ENCODE results near the gene MPHOSPH8.

MPHOSPH8 gene

GRCh38 chr13:19633479-19634255 is at the start of gene MPHOSPH8:
Gene MPHOSPH8 (plus strand): TSS chr13:19633659. CDS start chr13:19633749, 90 bp downstream.
- Histone ChIP-seq H3K4me1 (ENCODE audit: control insufficient read depth, insufficient read depth, low read length) (peaks cover 16% of the 10 kb centered on the region), H3K9ac (ENCODE audit: low read depth, low read length) (peak within 1 kb of the TSS; percentile 59), H3K27ac (ENCODE audit: low read depth, low read length) (peak within 1 kb of the TSS; percentile 68), H3K36me3 (ENCODE audit: control insufficient read depth, insufficient read depth, low read length) (no peaks in the 10 kb centered on the region), H3K27me3 (ENCODE audit: control insufficient read depth, insufficient read depth, low read length) (no peaks in the 10 kb centered on the region), H3K9me3 (ENCODE audit: control insufficient read depth, insufficient read depth, low read length) (peaks cover 11% of the 10 kb centered on the region; the same call in 1 of the 2 replicates), H3K4me3 (ENCODE audit: low read depth, low read length) (peak within 1 kb of the TSS; percentile 98)

GRCh38 chr13:19586904-19587634 is 46.4 kb upstream of the MPHOSPH8 start:
- Histone ChIP-seq H3K27me3 (ENCODE audit: control insufficient read depth, insufficient read depth, low read length) (no peaks in the 10 kb centered on the region), H3K4me3 (ENCODE audit: low read depth, low read length) (no peak overlapping the region), H3K27ac (ENCODE audit: low read depth, low read length) (no peak overlapping the region), H3K4me1 (ENCODE audit: control insufficient read depth, insufficient read depth, low read length) (no peaks in the 10 kb centered on the region), H3K36me3 (ENCODE audit: control insufficient read depth, insufficient read depth, low read length) (no peaks in the 10 kb centered on the region), H3K9ac (ENCODE audit: low read depth, low read length) (no peak overlapping the region), H3K9me3 (ENCODE audit: control insufficient read depth, insufficient read depth, low read length) (peaks cover 62% of the 10 kb centered on the region)

- Histone ChIP-seq H3K27ac (ENCODE audit: low read depth, low read length) (no peak overlapping the region), H3K27me3 (ENCODE audit: control insufficient read depth, insufficient read depth, low read length) (no peaks in the 10 kb centered on the region), H3K4me1 (ENCODE audit: control insufficient read depth, insufficient read depth, low read length) (no peaks in the 10 kb centered on the region), H3K4me3 (ENCODE audit: low read depth, low read length) (no peak overlapping the region), H3K9me3 (ENCODE audit: control insufficient read depth, insufficient read depth, low read length) (peaks cover 63% of the 10 kb centered on the region), H3K36me3 (ENCODE audit: control insufficient read depth, insufficient read depth, low read length) (no peaks in the 10 kb centered on the region), H3K9ac (ENCODE audit: low read depth, low read length) (no peak overlapping the region)
Observed at GRCh38 chr13:19587635-19588300, 45.7 kb upstream of the MPHOSPH8 start.

GRCh38 chr13:19589312-19589711 is 44.1 kb upstream of the MPHOSPH8 start:
- Histone ChIP-seq H3K9ac (ENCODE audit: low read depth, low read length) (no peak overlapping the region), H3K4me3 (ENCODE audit: low read depth, low read length) (no peak overlapping the region)

GRCh38 chr13:19590423-19590822 is 43.0 kb upstream of the MPHOSPH8 start:
- H3K4me1 ChIP-seq (ENCODE audit: control insufficient read depth, insufficient read depth, low read length), result no peaks in the 10 kb centered on the region
- no peak overlapping the region for H3K27ac ChIP-seq (ENCODE audit: low read depth, low read length)
- H3K27me3 ChIP-seq (ENCODE audit: control insufficient read depth, insufficient read depth, low read length), result no peaks in the 10 kb centered on the region
- no peak overlapping the region for H3K4me3 ChIP-seq (ENCODE audit: low read depth, low read length)
- no peaks in the 10 kb centered on the region for H3K36me3 ChIP-seq (ENCODE audit: control insufficient read depth, insufficient read depth, low read length)
- H3K9me3 ChIP-seq (ENCODE audit: control insufficient read depth, insufficient read depth, low read length), result peaks cover 50% of the 10 kb centered on the region
- no peak overlapping the region for H3K9ac ChIP-seq (ENCODE audit: low read depth, low read length)

More at GRCh38 chr13:19589312-19589711, 44.1 kb upstream of the MPHOSPH8 start:
- Histone ChIP-seq H3K4me1 (ENCODE audit: control insufficient read depth, insufficient read depth, low read length) (no peaks in the 10 kb centered on the region), H3K27ac (ENCODE audit: low read depth, low read length) (no peak overlapping the region), H3K9me3 (ENCODE audit: control insufficient read depth, insufficient read depth, low read length) (peaks cover 61% of the 10 kb centered on the region), H3K27me3 (ENCODE audit: control insufficient read depth, insufficient read depth, low read length) (no peaks in the 10 kb centered on the region), H3K36me3 (ENCODE audit: control insufficient read depth, insufficient read depth, low read length) (no peaks in the 10 kb centered on the region)

- H3K27me3 ChIP-seq (ENCODE audit: control insufficient read depth, insufficient read depth, low read length), result no peaks in the 10 kb centered on the region
- H3K9ac ChIP-seq (ENCODE audit: low read depth, low read length), result no peak overlapping the region
- H3K36me3 ChIP-seq (ENCODE audit: control insufficient read depth, insufficient read depth, low read length), result no peaks in the 10 kb centered on the region
- peaks cover 37% of the 10 kb centered on the region for H3K9me3 ChIP-seq (ENCODE audit: control insufficient read depth, insufficient read depth, low read length)
- H3K4me1 ChIP-seq (ENCODE audit: control insufficient read depth, insufficient read depth, low read length), result no peaks in the 10 kb centered on the region
- H3K4me3 ChIP-seq (ENCODE audit: low read depth, low read length), result no peak overlapping the region
- H3K27ac ChIP-seq (ENCODE audit: low read depth, low read length), result no peak overlapping the region
Observed at GRCh38 chr13:19591864-19592263, 41.6 kb upstream of the MPHOSPH8 start.

- H3K27ac ChIP-seq (ENCODE audit: low read depth, low read length), result no peak overlapping the region
- no peak overlapping the region for H3K9ac ChIP-seq (ENCODE audit: low read depth, low read length)
Observed at GRCh38 chr13:19592657-19593180, 40.7 kb upstream of the MPHOSPH8 start.

GRCh38 chr13:19596086-19596485 is 37.4 kb upstream of the MPHOSPH8 start:
- H3K4me3 ChIP-seq (ENCODE audit: low read depth, low read length), result no peak overlapping the region
- H3K9me3 ChIP-seq (ENCODE audit: control insufficient read depth, insufficient read depth, low read length), result peaks cover 20% of the 10 kb centered on the region
- no peak overlapping the region for H3K9ac ChIP-seq (ENCODE audit: low read depth, low read length)
- H3K4me1 ChIP-seq (ENCODE audit: control insufficient read depth, insufficient read depth, low read length), result no peaks in the 10 kb centered on the region
- H3K27ac ChIP-seq (ENCODE audit: low read depth, low read length), result no peak overlapping the region
- no peaks in the 10 kb centered on the region for H3K36me3 ChIP-seq (ENCODE audit: control insufficient read depth, insufficient read depth, low read length)
- H3K27me3 ChIP-seq (ENCODE audit: control insufficient read depth, insufficient read depth, low read length), result no peaks in the 10 kb centered on the region

More at GRCh38 chr13:19592657-19593180, 40.7 kb upstream of the MPHOSPH8 start:
- no peak overlapping the region for H3K4me3 ChIP-seq (ENCODE audit: low read depth, low read length)
- no peaks in the 10 kb centered on the region for H3K27me3 ChIP-seq (ENCODE audit: control insufficient read depth, insufficient read depth, low read length)
- H3K4me1 ChIP-seq (ENCODE audit: control insufficient read depth, insufficient read depth, low read length), result no peaks in the 10 kb centered on the region
- H3K9me3 ChIP-seq (ENCODE audit: control insufficient read depth, insufficient read depth, low read length), result peaks cover 31% of the 10 kb centered on the region; the same call in 1 of the 2 replicates
- no peaks in the 10 kb centered on the region for H3K36me3 ChIP-seq (ENCODE audit: control insufficient read depth, insufficient read depth, low read length)

- Histone ChIP-seq H3K27me3 (ENCODE audit: control insufficient read depth, insufficient read depth, low read length) (peaks cover 8% of the 10 kb centered on the region), H3K9ac (ENCODE audit: low read depth, low read length) (no peak overlapping the region), H3K36me3 (ENCODE audit: control insufficient read depth, insufficient read depth, low read length) (no peaks in the 10 kb centered on the region), H3K4me3 (ENCODE audit: low read depth, low read length) (no peak overlapping the region), H3K4me1 (ENCODE audit: control insufficient read depth, insufficient read depth, low read length) (no peaks in the 10 kb centered on the region), H3K27ac (ENCODE audit: low read depth, low read length) (no peak overlapping the region), H3K9me3 (ENCODE audit: control insufficient read depth, insufficient read depth, low read length) (peaks cover 15% of the 10 kb centered on the region)
Observed at GRCh38 chr13:19596960-19597361, 36.5 kb upstream of the MPHOSPH8 start.

GRCh38 chr13:19597523-19597922 is 35.9 kb upstream of the MPHOSPH8 start:
- Histone ChIP-seq H3K4me3 (ENCODE audit: low read depth, low read length) (no peak overlapping the region), H3K9ac (ENCODE audit: low read depth, low read length) (no peak overlapping the region), H3K27ac (ENCODE audit: low read depth, low read length) (no peak overlapping the region), H3K27me3 (ENCODE audit: control insufficient read depth, insufficient read depth, low read length) (peaks cover 13% of the 10 kb centered on the region), H3K36me3 (ENCODE audit: control insufficient read depth, insufficient read depth, low read length) (no peaks in the 10 kb centered on the region), H3K9me3 (ENCODE audit: control insufficient read depth, insufficient read depth, low read length) (peaks cover 12% of the 10 kb centered on the region), H3K4me1 (ENCODE audit: control insufficient read depth, insufficient read depth, low read length) (no peaks in the 10 kb centered on the region)

Measured in HUES48 (cell line).